NOMO-1 (cell line): ENCODE measurements around the gene ACP4.

Source experiments
- DNase-seq, 2 experiments: peaks; one replicate each; lab custom pipeline; 2025; ENCODE audit not compliant: unreplicated experiment in 2 of 2; lab: John Stamatoyannopoulos, UW

Gene ACP4

DNA sequence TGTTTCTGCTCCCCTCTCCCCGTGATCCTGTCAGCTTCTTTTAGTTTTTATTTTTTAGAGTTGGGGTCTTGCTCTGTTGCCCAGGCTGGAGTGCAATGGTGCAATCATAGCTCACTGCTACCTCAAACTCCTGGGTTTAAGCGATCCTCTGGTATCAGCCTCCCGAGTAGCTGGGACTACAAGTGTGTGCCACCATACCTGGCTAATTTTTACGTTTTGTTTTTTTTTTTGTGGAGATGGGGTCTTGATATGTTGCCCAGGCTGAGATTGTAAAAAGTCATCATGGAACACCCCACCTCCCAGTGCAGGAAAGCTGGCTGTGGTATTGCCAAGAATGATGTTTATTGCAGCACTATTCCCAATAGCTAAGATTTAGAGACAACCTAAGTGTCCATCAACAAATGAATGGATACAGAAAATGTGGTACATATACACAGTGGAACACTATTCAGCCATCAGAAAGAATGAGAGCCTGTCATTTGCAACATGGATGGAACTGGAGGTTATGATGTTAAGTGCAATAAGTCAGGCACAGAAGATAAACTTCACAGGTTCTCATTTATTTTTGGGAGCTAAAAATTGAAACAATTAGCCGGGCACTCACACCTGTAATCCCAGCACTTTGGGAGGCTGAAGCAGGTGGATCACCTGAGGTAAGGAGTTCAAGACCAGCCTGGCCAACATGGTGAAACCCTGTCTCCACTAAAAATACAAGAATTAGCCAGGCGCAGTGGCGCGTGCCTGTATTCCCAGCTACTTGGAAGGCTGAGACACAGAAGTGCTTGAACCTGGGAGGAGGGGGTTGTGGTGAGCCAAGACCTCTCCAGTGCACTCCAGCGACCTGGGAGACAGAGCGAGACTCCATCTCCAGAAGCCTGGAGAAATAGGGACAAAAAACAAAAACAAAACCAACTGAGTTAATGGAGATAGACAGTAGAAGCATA lies 49.8 kb downstream of the ACP4 start:
- no peak for DNase-seq

DNA sequence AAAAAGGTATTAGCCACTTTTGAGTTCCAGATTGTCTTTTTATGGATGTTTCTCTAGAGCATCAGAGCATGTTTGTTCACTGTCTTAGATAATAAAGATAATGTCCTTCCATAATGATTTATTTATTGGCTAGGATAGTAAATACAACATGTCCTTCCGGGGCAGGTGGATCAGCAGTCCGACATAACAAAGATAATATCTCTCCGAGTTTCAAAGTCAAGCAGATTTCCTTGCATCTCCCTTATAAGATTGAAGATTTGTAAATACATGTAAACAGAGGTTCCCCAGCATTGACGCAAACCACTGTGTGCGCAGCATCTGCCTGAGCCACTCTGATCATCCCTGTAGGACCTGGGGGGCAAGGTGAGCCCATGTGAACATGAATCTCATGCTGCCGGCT lies 51.9 kb downstream of the ACP4 start:
- DNase-seq, result no peak

DNA sequence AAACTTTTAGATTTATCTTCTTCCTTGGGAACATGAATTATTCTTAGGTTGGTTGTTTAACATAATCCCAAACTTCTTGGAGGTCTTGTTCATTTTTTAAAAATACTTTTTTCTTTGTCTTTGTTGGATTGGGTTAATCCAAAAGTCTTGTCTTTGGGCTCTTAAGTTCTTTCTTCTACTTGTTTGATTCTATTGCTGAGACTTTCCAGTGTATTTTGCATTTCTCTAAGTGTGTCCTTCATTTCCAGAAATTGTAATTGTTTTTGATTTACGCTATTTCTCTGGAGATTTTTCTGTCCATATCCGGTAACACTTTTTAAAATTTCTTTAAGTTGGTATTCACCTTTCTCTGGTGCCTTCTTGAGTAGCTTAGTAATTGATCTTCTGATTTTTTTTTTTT lies 53.0 kb downstream of the ACP4 start:
- DNase-seq, result no peak

DNA sequence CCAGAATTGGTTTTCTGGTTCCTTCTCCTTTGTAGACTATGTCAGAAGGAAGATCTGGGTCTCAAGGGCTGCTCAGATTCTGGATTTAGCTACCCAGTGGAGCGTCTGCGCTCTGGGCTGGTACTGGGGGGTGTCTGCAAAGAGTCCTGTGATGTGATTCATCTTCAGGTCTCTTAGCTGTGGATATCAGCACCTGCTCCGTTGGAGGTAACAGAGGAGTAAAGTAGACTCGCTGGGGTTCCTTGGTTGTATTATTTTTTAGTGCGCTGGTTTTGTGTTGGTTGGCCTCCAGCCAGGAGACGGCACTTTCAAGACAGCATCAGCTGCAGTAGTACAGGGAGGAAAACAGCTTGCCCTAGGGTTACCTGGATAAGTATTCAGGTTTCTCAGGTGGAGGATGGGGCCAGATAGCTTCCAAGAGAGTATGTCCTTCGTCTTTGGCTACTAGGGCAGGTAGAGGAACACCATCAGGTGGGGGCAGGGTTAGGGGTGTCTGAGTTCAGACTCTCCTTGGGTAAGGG lies 53.5 kb downstream of the ACP4 start:
- DNase-seq, result no peak

DNA sequence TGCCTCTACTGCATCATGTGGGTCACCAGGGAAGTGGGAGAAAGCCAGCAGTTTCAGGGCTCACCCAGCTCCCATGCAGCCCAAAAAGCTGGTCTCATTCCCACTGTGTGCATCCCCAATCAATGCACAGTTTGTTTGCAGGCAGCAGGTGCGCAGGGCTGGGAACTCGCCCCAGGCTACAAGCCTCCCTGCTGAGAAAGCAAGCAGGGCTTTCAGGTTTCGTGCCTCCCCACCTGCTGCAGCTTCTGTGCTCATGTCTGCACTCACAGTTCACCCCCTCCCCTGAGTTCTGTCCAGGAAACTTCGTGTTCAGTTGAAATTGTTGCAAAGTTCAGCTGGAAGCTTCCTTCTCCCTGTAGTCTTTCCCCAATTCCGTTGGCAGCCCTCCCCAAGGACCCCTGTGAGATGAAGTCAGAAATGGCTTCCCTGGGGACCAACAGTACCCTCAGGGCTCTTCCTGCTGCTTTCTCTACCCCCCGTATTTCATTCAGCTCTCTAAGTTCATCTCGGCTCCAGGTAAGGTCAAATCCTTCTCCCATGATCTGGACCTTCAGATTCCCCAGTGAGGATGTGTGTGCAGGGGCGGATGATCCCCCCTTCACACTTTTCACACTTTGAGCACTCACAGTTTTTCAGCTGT lies 54.2 kb downstream of the ACP4 start:
- DNase-seq, result no peak
